ENCODE data around the gene PRKG1. TPM values are rescaled to one million over a fixed set of nuclear protein-coding genes. Genes with fewer than 3 reads are reported as not detected.

The PRKG1 gene
- total RNA-seq, 2 donors from 2014 or later = 1.3 to 2.7 TPM

- TF ChIP-seq CTCF (conservative IDR thresholded peaks at IDR 0.05) = no peak
- Mint-ChIP-seq H3K4me1 (peaks cover 10% of the 10 kb centered on the region), H3K27ac (no peak overlapping the region)
These were observed 171.9 kb downstream of the PRKG1 start for GRCh38 chr10:51246156-51246555.

GRCh38 chr10:51250278-51250920, 176.1 kb downstream of the PRKG1 start:
- H3K27me3 Mint-ChIP-seq (ENCODE audit: insufficient read depth) = no peaks in the 10 kb centered on the region
- H3K27ac Mint-ChIP-seq = no peak overlapping the region
- H3K9ac ChIP-seq (ENCODE audit: extremely low read depth, low read length, poor library complexity, severe bottlenecking) = no peak overlapping the region
- no peaks in the 10 kb centered on the region for H3K9me3 ChIP-seq (ENCODE audit: control insufficient read depth, low read length)
- H3K36me3 ChIP-seq (ENCODE audit: control insufficient read depth, insufficient read depth, low read length) = no peaks in the 10 kb centered on the region
- H3K27me3 ChIP-seq (ENCODE audit: control insufficient read depth, insufficient read depth, low read length, poor library complexity, severe bottlenecking) = no peaks in the 10 kb centered on the region
- H3K36me3 Mint-ChIP-seq (ENCODE audit: low read depth) = no peaks in the 10 kb centered on the region
- H3K9me3 Mint-ChIP-seq = no peaks in the 10 kb centered on the region
- TF ChIP-seq CTCF (conservative IDR thresholded peaks at IDR 0.05) = no peak
- 86 to 90% methylated on average over 1 of the region's 1 CpG for WGBS, 2 experiments (ENCODE audit: insufficient coverage in 1 of 2, insufficient read length in 1 of 2)
- H3K4me3 Mint-ChIP-seq = no peak overlapping the region
- peak overlapping the region; percentile 81 for H3K27ac ChIP-seq (ENCODE audit: low read depth, low read length)
- H3K4me1 ChIP-seq (ENCODE audit: control insufficient read depth, insufficient read depth, low read length) = no peaks in the 10 kb centered on the region
- H3K4me1 Mint-ChIP-seq = no peaks in the 10 kb centered on the region
- no peak for DNase-seq
- H3K4me3 ChIP-seq (ENCODE audit: low read length) = no peak overlapping the region

More at GRCh38 chr10:51246156-51246555, 171.9 kb downstream of the PRKG1 start:
- Mint-ChIP-seq H3K9me3 (no peaks in the 10 kb centered on the region), H3K36me3 (ENCODE audit: low read depth) (no peaks in the 10 kb centered on the region), H3K27me3 (ENCODE audit: insufficient read depth) (no peaks in the 10 kb centered on the region), H3K4me3 (no peak overlapping the region)
- H3K4me3 ChIP-seq (ENCODE audit: low read length) = no peak overlapping the region
- no peaks in the 10 kb centered on the region for H3K9me3 ChIP-seq (ENCODE audit: control insufficient read depth, low read length)
- H3K27me3 ChIP-seq (ENCODE audit: control insufficient read depth, insufficient read depth, low read length, poor library complexity, severe bottlenecking) = peaks cover 22% of the 10 kb centered on the region
- DNase-seq = no peak
- WGBS, 2 experiments (ENCODE audit: insufficient coverage in 1 of 2, insufficient read length in 1 of 2) = 88% methylated on average over 1 of the region's 1 CpG; no CpG with 5 or more reads in 1 of the 2 experiments
- H3K9ac ChIP-seq (ENCODE audit: extremely low read depth, low read length, poor library complexity, severe bottlenecking) = no peak overlapping the region
- H3K4me1 ChIP-seq (ENCODE audit: control insufficient read depth, insufficient read depth, low read length) = peaks cover 4% of the 10 kb centered on the region
- peak overlapping the region; percentile 69 for H3K27ac ChIP-seq (ENCODE audit: low read depth, low read length)
- H3K36me3 ChIP-seq (ENCODE audit: control insufficient read depth, insufficient read depth, low read length) = no peaks in the 10 kb centered on the region

GRCh38 chr10:51251110-51251509, 176.8 kb downstream of the PRKG1 start:
- no peaks in the 10 kb centered on the region for H3K9me3 Mint-ChIP-seq
- H3K27me3 ChIP-seq (ENCODE audit: control insufficient read depth, insufficient read depth, low read length, poor library complexity, severe bottlenecking) = no peaks in the 10 kb centered on the region
- H3K27me3 Mint-ChIP-seq (ENCODE audit: insufficient read depth) = no peaks in the 10 kb centered on the region
- no peaks in the 10 kb centered on the region for H3K9me3 ChIP-seq (ENCODE audit: control insufficient read depth, low read length)
- no peak overlapping the region for H3K4me3 ChIP-seq (ENCODE audit: low read length)
- no peaks in the 10 kb centered on the region for H3K4me1 Mint-ChIP-seq
- H3K36me3 ChIP-seq (ENCODE audit: control insufficient read depth, insufficient read depth, low read length) = no peaks in the 10 kb centered on the region
- H3K9ac ChIP-seq (ENCODE audit: extremely low read depth, low read length, poor library complexity, severe bottlenecking) = no peak overlapping the region
- H3K4me1 ChIP-seq (ENCODE audit: control insufficient read depth, insufficient read depth, low read length) = no peaks in the 10 kb centered on the region
- WGBS, 2 experiments (ENCODE audit: insufficient coverage in 1 of 2, insufficient read length in 1 of 2) = 88 to 91% methylated on average over 1 of the region's 1 CpG
- TF ChIP-seq CTCF (conservative IDR thresholded peaks at IDR 0.05) = no peak
- H3K27ac Mint-ChIP-seq = no peak overlapping the region
- DNase-seq = no peak
- no peaks in the 10 kb centered on the region for H3K36me3 Mint-ChIP-seq (ENCODE audit: low read depth)
- no peak overlapping the region for H3K4me3 Mint-ChIP-seq
- peak overlapping the region; percentile 81 for H3K27ac ChIP-seq (ENCODE audit: low read depth, low read length)
